B cell (primary cell): ENCODE results near the gene EMID1. TPM values are rescaled to one million over a fixed set of nuclear protein-coding genes. Genes with fewer than 3 reads are reported as not detected.

Experiments used
- ATAC-seq: fragments of 200-7000 bp; cut with Tn5 transposase; one replicate; pipeline ENCODE4 v1.10.0; 2021; ENCODE audit warnings: low read depth, mild to moderate bottlenecking, moderate number of reproducible peaks, moderate library complexity
- CTCF ChIA-PET: fragments of 350-600 bp; sonication (Branson Sonifier 250); formaldehyde crosslinking; loops from one replicate; lab custom pipeline; 2021; ENCODE audit warnings: antibody characterized with exemption, inconsistent platforms; lab: Charles Lee
- POLR2A ChIA-PET: fragments of 350-600 bp; sonication (Branson Sonifier 250); formaldehyde crosslinking; loops from one replicate; lab custom pipeline; 2021; ENCODE audit warnings: antibody characterized with exemption; lab: Charles Lee
- DNase-seq: peaks from one replicate; pipeline ENCODE4 v3.0.0; 2013
- H2AFZ ChIP-seq: 2 replicates; pipeline ENCODE4 v1.6.1; 2012; ENCODE audit warnings: mild to moderate bottlenecking, low read depth, low read length; ENCODE audit not compliant: insufficient read depth, poor library complexity, severe bottlenecking
- H3K27ac ChIP-seq, 2 donors: 1 replicate in 1 of 2; 2 replicates in 1 of 2; pipeline ENCODE4 v1.5.1; 2012 to 2013; ENCODE audit warnings: low read length in 2 of 2, mild to moderate bottlenecking in 2 of 2, moderate library complexity in 1 of 2
- H3K27me3 ChIP-seq, 4 experiments: fragments of 200-600 bp in 1 of 4; sonication (generic) in 1 of 4; replicated peaks in 1 of 4; 1 replicate in 2 of 4; 2 replicates in 2 of 4; pipeline versions ENCODE4 v1.6.1 to v1.7.0; 2013 to 2016; ENCODE audit warnings: low read length in 3 of 4, mild to moderate bottlenecking in 2 of 4, mixed read lengths in 1 of 4, moderate library complexity in 1 of 4; ENCODE audit not compliant: insufficient read depth in 4 of 4, control insufficient read depth in 3 of 4; ENCODE audit errors: control extremely low read depth in 1 of 4
- H3K36me3 ChIP-seq, 2 experiments: replicated peaks in 1 of 2; 1 replicate in 1 of 2; 2 replicates in 1 of 2; pipeline versions ENCODE4 v1.6.1 to v1.7.1; 2013; ENCODE audit warnings: low read length in 1 of 2; ENCODE audit not compliant: insufficient read depth in 2 of 2, control insufficient read depth in 1 of 2; ENCODE audit errors: control extremely low read depth in 1 of 2, extremely low read depth in 1 of 2
- H3K4me1 ChIP-seq, 2 donors: fragments of 200-600 bp in 1 of 2; sonication (generic) in 1 of 2; 1 replicate in 1 of 2; 2 replicates in 1 of 2; pipeline versions ENCODE4 v1.5.1 to v1.6.1; 2013 to 2017; ENCODE audit warnings: low read length in 2 of 2; ENCODE audit not compliant: control insufficient read depth in 2 of 2, insufficient read depth in 2 of 2
- H3K4me2 ChIP-seq: replicated peaks from 2 replicates; pipeline ENCODE3; 2012; ENCODE audit warnings: mild to moderate bottlenecking, low read depth, low read length; ENCODE audit not compliant: poor library complexity, severe bottlenecking
- H3K4me3 ChIP-seq, 5 experiments: fragments of 200-600 bp in 1 of 5; sonication (generic) in 1 of 5; 1 replicate in 3 of 5; 2 replicates in 2 of 5; pipeline versions ENCODE4 v1.5.1 to v1.7.0; 2011 to 2016; ENCODE audit warnings: low read length in 4 of 5, mild to moderate bottlenecking in 4 of 5, low read depth in 2 of 5, control low read depth in 1 of 5, moderate library complexity in 1 of 5; ENCODE audit not compliant: insufficient read depth in 1 of 5; ENCODE audit errors: control extremely low read depth in 1 of 5, extremely low read depth in 1 of 5
- H3K79me2 ChIP-seq: fragments of 200-600 bp; sonication (generic); one replicate; pipeline ENCODE4 v1.6.0; 2016; ENCODE audit warnings: low read length; ENCODE audit not compliant: control insufficient read depth, insufficient read depth
- H3K9ac ChIP-seq: fragments of 200-600 bp; sonication (generic); 2 replicates; pipeline ENCODE4 v1.6.1; 2017; ENCODE audit warnings: mild to moderate bottlenecking, low read length, moderate library complexity
- H3K9me3 ChIP-seq, 3 donors: one replicate each; pipeline versions ENCODE4 v1.6.1 to v1.7.1; 2013; ENCODE audit warnings: low read length in 2 of 3; ENCODE audit not compliant: control insufficient read depth in 2 of 3, insufficient read depth in 1 of 3; ENCODE audit errors: control extremely low read depth in 1 of 3
- H4K20me1 ChIP-seq: 2 replicates; pipeline ENCODE4 v1.6.0; 2012; ENCODE audit warnings: mild to moderate bottlenecking, low read length; ENCODE audit not compliant: insufficient read depth, control insufficient read depth, poor library complexity, severe bottlenecking
- H3K27ac Mint-ChIP-seq: one replicate; pipeline ENCODE4 v1.8.0; 2021; ENCODE audit warnings: mixed read lengths
- H3K27me3 Mint-ChIP-seq: one replicate; pipeline ENCODE4 v1.8.0; 2021; ENCODE audit warnings: mixed read lengths
- H3K4me1 Mint-ChIP-seq: one replicate; pipeline ENCODE4 v1.8.0; 2021; ENCODE audit warnings: mixed read lengths
- H3K4me3 Mint-ChIP-seq: one replicate; pipeline ENCODE4 v1.8.0; 2021; ENCODE audit warnings: mixed read lengths
- H3K9me3 Mint-ChIP-seq: one replicate; pipeline ENCODE4 v1.8.0; 2022; ENCODE audit warnings: mixed read lengths; ENCODE audit not compliant: insufficient read depth
- CTCF ChIP-seq: fragments of 200-600 bp; IDR thresholded peaks from one replicate; pipeline ENCODE4 v1.8.0; 2022; ENCODE audit warnings: antibody characterized with exemption, mild to moderate bottlenecking
- EZH2 ChIP-seq: IDR thresholded peaks from 2 replicates; pipeline ENCODE4 v1.6.1; 2012; ENCODE audit warnings: borderline replicate concordance, low read depth, mild to moderate bottlenecking, moderate library complexity, low read length; ENCODE audit not compliant: insufficient read depth, poor library complexity, severe bottlenecking
- WGBS: methylation state at CpG from one replicate; pipeline ENCODE4 v1.1.5; 2013; ENCODE audit warnings: missing lambda C conversion rate; ENCODE audit not compliant: insufficient coverage; 5-methylcytosine and 5-hydroxymethylcytosine counted together
- intact Hi-C: fragments of 100-400 bp; cut with micrococcal nuclease; formaldehyde crosslinking; loops from one replicate; pipeline ENCODE4 v1.10.0; 2022
- polyA plus RNA-seq: library from polyadenylated mRNA; depleted of rRNA; stranded (reverse); fragments of >200 nt; gene quantifications from 2 replicates; pipeline ENCODE4 v1.2.3, GENCODE V29; 2012
- total RNA-seq, 2 donors: library from RNA; stranded (reverse); fragments of 120-200 nt in 1 of 2; gene quantifications; 1 replicate in 1 of 2; 2 replicates in 1 of 2; pipeline versions ENCODE4 v1.2.3 to v1.2.4, GENCODE V29; 2013 to 2022

EMID1 gene
- total and polyA plus RNA-seq, 2 donors (not counting 1 experiment from before 2014, with no cell fraction given): not detected

GRCh38 chr22:29277927-29278326 is 72.2 kb downstream of the EMID1 start:
- no peaks in the 10 kb centered on the region for H3K27me3 ChIP-seq
- H3K27me3 Mint-ChIP-seq: no peaks in the 10 kb centered on the region
- ATAC-seq (no peak), DNase-seq (no peak)
- no CpG with 5 or more reads among the region's 1 CpG for WGBS
- H3K4me1 Mint-ChIP-seq: peaks cover 34% of the 10 kb centered on the region
- H3K79me2 ChIP-seq: peaks cover 80% of the 10 kb centered on the region
- no peak overlapping the region for H3K9ac ChIP-seq
- no peak overlapping the region for H3K4me3 ChIP-seq
- peaks cover 0 to 2% (median 0%) of the 10 kb centered on the region in 3 donors for H3K9me3 ChIP-seq
- intact Hi-C loops: no loop called here
- H4K20me1 ChIP-seq: peaks cover 82% of the 10 kb centered on the region
- ChIA-PET POLR2A (no interaction called here), CTCF (no interaction called here)
- no peak overlapping the region for H3K4me3 Mint-ChIP-seq
- no peak for TF ChIP-seq CTCF
- no peak for TF ChIP-seq EZH2
- no peak overlapping the region for H3K27ac Mint-ChIP-seq
- no peak overlapping the region for H3K4me2 ChIP-seq
- H3K27ac ChIP-seq: no peak overlapping the region
- H3K4me1 ChIP-seq: no peaks in the 10 kb centered on the region
- no peak overlapping the region for H2AFZ ChIP-seq
- no peaks in the 10 kb centered on the region for H3K9me3 Mint-ChIP-seq
- H3K36me3 ChIP-seq: peaks cover 14 to 79% of the 10 kb centered on the region in 2 experiments

GRCh38 chr22:29284196-29284595 is 78.5 kb downstream of the EMID1 start:
- Histone ChIP-seq H3K27me3 (no peaks in the 10 kb centered on the region), H3K27ac (no peak overlapping the region), H4K20me1 (peaks cover 79% of the 10 kb centered on the region), H3K4me1 (no peaks in the 10 kb centered on the region), H3K4me3 (no peak overlapping the region), H3K4me2 (no peak overlapping the region), H3K79me2 (peaks cover 43% of the 10 kb centered on the region), H2AFZ (no peak overlapping the region), H3K36me3 (peaks cover 12 to 76% of the 10 kb centered on the region in 2 experiments), H3K9ac (no peak overlapping the region), H3K9me3 (no peaks in the 10 kb centered on the region)
- 100% methylated on average over 1 of the region's 3 CpGs for WGBS
- peaks cover 2% of the 10 kb centered on the region for H3K4me1 Mint-ChIP-seq
- TF ChIP-seq CTCF (no peak), EZH2 (no peak)
- H3K27me3 Mint-ChIP-seq: no peaks in the 10 kb centered on the region
- H3K27ac Mint-ChIP-seq: no peak overlapping the region
- H3K9me3 Mint-ChIP-seq: no peaks in the 10 kb centered on the region
- no peak overlapping the region for H3K4me3 Mint-ChIP-seq
- DNase-seq: no peak
- no peak for ATAC-seq
- ChIA-PET POLR2A (no interaction called here), CTCF (no interaction called here)
- intact Hi-C loops: no loop called here
